ENCODE measurements around the gene CDON. TPM values are rescaled to one million over a fixed set of nuclear protein-coding genes. Genes with fewer than 3 reads are reported as not detected.

The CDON gene
- total and polyA plus RNA-seq, 2 of the 13 experiments (the other 11 are each of a cell fraction or from before 2014, with no cell fraction given): 9.6 to 12.8 TPM

DNA sequence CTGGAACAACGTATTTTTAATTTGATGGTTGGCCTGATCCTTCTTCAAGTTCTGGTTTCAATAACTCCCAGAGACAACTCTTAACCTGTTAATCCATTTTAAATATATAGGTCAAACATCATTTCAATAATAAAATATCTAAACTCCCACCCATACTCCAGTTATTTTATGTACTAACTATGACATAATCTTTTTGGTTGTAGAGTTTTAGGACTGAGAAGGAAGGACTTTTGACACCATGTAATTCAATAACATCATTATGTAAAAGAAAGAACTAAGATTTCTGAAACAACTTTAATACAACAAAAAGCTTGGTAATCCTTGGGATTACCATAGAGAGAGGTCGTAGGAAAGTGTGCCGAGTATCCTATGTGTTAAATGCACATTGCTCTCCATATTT lies 85.3 kb downstream of the CDON start (continued):
- TF ChIP-seq, protein P1, sequence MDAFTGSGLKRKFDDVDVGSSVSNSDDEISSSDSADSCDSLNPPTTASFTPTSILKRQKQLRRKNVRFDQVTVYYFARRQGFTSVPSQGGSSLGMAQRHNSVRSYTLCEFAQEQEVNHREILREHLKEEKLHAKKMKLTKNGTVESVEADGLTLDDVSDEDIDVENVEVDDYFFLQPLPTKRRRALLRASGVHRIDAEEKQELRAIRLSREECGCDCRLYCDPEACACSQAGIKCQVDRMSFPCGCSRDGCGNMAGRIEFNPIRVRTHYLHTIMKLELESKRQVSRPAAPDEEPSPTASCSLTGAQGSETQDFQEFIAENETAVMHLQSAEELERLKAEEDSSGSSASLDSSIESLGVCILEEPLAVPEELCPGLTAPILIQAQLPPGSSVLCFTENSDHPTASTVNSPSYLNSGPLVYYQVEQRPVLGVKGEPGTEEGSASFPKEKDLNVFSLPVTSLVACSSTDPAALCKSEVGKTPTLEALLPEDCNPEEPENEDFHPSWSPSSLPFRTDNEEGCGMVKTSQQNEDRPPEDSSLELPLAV (CRISPR knock-in tag; conservative IDR thresholded peaks at IDR 0.05; ENCODE audit: low read depth): no peak

DNA sequence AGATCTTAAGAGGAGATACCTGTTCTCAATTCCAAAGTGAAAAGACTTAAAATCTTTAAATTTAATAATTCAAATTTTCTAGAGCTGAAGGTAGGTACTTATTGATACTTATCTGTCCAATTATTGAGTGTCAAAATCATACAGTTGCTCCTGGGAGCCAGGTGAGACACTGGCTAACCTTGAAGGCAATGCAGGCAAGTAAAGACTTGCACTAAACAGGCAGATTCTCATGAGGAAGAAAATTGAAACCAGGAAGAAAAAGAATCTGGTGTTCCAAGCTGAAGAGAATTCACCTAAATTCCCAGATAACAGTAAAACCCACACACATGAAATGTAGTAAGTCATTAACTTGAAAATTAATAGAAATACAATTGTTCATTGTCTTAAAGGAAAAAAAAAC lies 86.5 kb downstream of the CDON start:
- ChIA-PET CTCF (ENCODE audit: low intra/inter-chr PET ratio, low total read pairs) (no interaction called here), POLR2A (no interaction called here)
- H3K36me3 ChIP-seq (replicated peaks in 1 of 2; ENCODE audit: control insufficient read depth in 1 of 2, insufficient read depth in 2 of 2, low read length in 2 of 2): peaks cover 0 to 3% of the 10 kb centered on the region in 2 experiments; a peak in 3 of 5 replicates
- no peaks in the 10 kb centered on the region for H3K27me3 ChIP-seq (ENCODE audit: control insufficient read depth in 1 of 2, insufficient read depth in 2 of 2, low read length in 2 of 2)
- no peak for ATAC-seq
- no peak for DNase-seq (ENCODE audit: low spot score)
- peaks cover 24% of the 10 kb centered on the region for H3K4me1 ChIP-seq (ENCODE audit: insufficient read depth, low read length)
- intact Hi-C loops (cut with micrococcal nuclease; ENCODE audit: unreplicated experiment): no loop called here
- BruUV-seq (replicated peaks): no TSS peak
- H4K20me1 ChIP-seq (ENCODE audit: insufficient read depth, low read length): no peaks in the 10 kb centered on the region
- no peak for FAIRE-seq
- no peak overlapping the region for H3K9ac ChIP-seq (ENCODE audit: insufficient read depth, low read depth, low read length)
- H3K9me3 ChIP-seq (ENCODE audit: low read length): no peaks in the 10 kb centered on the region
- no peak overlapping the region for H3K4me2 ChIP-seq (ENCODE audit: low read depth, low read length)
- no peak overlapping the region for H3K27ac ChIP-seq (ENCODE audit: extremely low read length, insufficient read depth, low read length)
- H3K4me3 ChIP-seq (replicated peaks in 1 of 3; ENCODE audit: insufficient read depth in 1 of 3, low read depth in 2 of 3, low read length in 3 of 3): no peak overlapping the region
- H2AFZ ChIP-seq (ENCODE audit: low read length): no peak overlapping the region
- in situ Hi-C loops (cut with HindIII; ENCODE audit: extremely low pct_ligation_motif_present, low pct_unique_long_range_greater_than_20kb): no loop called here
- H3K79me2 ChIP-seq (ENCODE audit: insufficient read depth, low read length): no peaks in the 10 kb centered on the region
- TF ChIP-seq, protein P2, sequence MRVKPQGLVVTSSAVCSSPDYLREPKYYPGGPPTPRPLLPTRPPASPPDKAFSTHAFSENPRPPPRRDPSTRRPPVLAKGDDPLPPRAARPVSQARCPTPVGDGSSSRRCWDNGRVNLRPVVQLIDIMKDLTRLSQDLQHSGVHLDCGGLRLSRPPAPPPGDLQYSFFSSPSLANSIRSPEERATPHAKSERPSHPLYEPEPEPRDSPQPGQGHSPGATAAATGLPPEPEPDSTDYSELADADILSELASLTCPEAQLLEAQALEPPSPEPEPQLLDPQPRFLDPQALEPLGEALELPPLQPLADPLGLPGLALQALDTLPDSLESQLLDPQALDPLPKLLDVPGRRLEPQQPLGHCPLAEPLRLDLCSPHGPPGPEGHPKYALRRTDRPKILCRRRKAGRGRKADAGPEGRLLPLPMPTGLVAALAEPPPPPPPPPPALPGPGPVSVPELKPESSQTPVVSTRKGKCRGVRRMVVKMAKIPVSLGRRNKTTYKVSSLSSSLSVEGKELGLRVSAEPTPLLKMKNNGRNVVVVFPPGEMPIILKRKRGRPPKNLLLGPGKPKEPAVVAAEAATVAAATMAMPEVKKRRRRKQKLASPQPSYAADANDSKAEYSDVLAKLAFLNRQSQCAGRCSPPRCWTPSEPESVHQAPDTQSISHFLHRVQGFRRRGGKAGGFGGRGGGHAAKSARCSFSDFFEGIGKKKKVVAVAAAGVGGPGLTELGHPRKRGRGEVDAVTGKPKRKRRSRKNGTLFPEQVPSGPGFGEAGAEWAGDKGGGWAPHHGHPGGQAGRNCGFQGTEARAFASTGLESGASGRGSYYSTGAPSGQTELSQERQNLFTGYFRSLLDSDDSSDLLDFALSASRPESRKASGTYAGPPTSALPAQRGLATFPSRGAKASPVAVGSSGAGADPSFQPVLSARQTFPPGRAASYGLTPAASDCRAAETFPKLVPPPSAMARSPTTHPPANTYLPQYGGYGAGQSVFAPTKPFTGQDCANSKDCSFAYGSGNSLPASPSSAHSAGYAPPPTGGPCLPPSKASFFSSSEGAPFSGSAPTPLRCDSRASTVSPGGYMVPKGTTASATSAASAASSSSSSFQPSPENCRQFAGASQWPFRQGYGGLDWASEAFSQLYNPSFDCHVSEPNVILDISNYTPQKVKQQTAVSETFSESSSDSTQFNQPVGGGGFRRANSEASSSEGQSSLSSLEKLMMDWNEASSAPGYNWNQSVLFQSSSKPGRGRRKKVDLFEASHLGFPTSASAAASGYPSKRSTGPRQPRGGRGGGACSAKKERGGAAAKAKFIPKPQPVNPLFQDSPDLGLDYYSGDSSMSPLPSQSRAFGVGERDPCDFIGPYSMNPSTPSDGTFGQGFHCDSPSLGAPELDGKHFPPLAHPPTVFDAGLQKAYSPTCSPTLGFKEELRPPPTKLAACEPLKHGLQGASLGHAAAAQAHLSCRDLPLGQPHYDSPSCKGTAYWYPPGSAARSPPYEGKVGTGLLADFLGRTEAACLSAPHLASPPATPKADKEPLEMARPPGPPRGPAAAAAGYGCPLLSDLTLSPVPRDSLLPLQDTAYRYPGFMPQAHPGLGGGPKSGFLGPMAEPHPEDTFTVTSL (CRISPR knock-in tag; IDR thresholded peaks at IDR 0.05; ENCODE audit: borderline replicate concordance): no peak
- TF ChIP-seq ZNF556 (CRISPR knock-in tag; IDR thresholded peaks at IDR 0.05; ENCODE audit: borderline replicate concordance): no peak
- TF ChIP-seq, protein P3, sequence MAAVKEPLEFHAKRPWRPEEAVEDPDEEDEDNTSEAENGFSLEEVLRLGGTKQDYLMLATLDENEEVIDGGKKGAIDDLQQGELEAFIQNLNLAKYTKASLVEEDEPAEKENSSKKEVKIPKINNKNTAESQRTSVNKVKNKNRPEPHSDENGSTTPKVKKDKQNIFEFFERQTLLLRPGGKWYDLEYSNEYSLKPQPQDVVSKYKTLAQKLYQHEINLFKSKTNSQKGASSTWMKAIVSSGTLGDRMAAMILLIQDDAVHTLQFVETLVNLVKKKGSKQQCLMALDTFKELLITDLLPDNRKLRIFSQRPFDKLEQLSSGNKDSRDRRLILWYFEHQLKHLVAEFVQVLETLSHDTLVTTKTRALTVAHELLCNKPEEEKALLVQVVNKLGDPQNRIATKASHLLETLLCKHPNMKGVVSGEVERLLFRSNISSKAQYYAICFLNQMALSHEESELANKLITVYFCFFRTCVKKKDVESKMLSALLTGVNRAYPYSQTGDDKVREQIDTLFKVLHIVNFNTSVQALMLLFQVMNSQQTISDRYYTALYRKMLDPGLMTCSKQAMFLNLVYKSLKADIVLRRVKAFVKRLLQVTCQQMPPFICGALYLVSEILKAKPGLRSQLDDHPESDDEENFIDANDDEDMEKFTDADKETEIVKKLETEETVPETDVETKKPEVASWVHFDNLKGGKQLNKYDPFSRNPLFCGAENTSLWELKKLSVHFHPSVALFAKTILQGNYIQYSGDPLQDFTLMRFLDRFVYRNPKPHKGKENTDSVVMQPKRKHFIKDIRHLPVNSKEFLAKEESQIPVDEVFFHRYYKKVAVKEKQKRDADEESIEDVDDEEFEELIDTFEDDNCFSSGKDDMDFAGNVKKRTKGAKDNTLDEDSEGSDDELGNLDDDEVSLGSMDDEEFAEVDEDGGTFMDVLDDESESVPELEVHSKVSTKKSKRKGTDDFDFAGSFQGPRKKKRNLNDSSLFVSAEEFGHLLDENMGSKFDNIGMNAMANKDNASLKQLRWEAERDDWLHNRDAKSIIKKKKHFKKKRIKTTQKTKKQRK (IDR thresholded peaks at IDR 0.05; ENCODE audit: low read length): no peak
- TF ChIP-seq PAX8 (CRISPR knock-in tag; IDR thresholded peaks at IDR 0.05; ENCODE audit: borderline replicate concordance): no peak
- TF ChIP-seq ZFP62 (CRISPR knock-in tag; IDR thresholded peaks at IDR 0.05): no peak
- TF ChIP-seq ZNF260 (CRISPR knock-in tag; IDR thresholded peaks at IDR 0.05; ENCODE audit: borderline replicate concordance, low read depth): no peak
- TF ChIP-seq ZNF746 (CRISPR knock-in tag; IDR thresholded peaks at IDR 0.05): no peak
- TF ChIP-seq MIER2 (CRISPR knock-in tag; IDR thresholded peaks at IDR 0.05): no peak
- TF ChIP-seq, protein P4, sequence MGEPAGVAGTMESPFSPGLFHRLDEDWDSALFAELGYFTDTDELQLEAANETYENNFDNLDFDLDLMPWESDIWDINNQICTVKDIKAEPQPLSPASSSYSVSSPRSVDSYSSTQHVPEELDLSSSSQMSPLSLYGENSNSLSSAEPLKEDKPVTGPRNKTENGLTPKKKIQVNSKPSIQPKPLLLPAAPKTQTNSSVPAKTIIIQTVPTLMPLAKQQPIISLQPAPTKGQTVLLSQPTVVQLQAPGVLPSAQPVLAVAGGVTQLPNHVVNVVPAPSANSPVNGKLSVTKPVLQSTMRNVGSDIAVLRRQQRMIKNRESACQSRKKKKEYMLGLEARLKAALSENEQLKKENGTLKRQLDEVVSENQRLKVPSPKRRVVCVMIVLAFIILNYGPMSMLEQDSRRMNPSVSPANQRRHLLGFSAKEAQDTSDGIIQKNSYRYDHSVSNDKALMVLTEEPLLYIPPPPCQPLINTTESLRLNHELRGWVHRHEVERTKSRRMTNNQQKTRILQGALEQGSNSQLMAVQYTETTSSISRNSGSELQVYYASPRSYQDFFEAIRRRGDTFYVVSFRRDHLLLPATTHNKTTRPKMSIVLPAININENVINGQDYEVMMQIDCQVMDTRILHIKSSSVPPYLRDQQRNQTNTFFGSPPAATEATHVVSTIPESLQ (CRISPR knock-in tag; conservative IDR thresholded peaks at IDR 0.05): no peak

Measured in HepG2 (cell line).